GM11168 (cell line): ENCODE data around the gene UGT1A8.

ENCODE experiments used
- in situ Hi-C: fragments of 300-500 bp; cut with MboI; formaldehyde crosslinking; loops from one replicate; pipeline ENCODE4 v1.12.0; 2022; ENCODE audit warnings: low sequenced_read_pairs; ENCODE audit not compliant: unreplicated experiment

UGT1A8 gene

GRCh38 chr2:233756429-233757081, 139.1 kb downstream of the UGT1A8 start:
- in situ Hi-C loops, result no loop called here

- in situ Hi-C loops, result no loop called here
Observed at GRCh38 chr2:233758141-233758540, 140.7 kb downstream of the UGT1A8 start.

DNA sequence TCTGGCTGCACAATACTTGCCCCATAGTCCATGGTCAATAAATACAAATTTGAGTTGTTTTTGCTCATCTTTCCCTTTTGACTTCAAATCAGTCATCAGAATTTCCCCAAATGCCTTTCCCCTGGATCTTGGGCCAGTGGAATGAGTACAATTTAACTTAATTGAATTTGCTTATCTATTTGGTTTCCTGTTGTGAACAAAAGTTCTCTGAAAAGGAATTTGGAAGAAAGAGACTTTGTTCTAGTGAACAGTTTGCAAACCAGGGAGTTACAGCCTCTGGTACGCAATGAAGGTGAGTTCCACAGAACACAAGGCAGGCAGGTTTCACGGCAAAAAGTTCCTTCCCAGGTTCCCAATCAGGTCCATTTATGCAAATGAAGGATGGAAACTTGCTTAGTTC, 141.4 kb downstream of the UGT1A8 start:
- in situ Hi-C loops, result no loop called here

GRCh38 chr2:233760043-233760442, 142.6 kb downstream of the UGT1A8 start, which contains the start of gene UGT1A1:
Gene UGT1A1 (plus strand): TSS chr2:233760270. CDS start chr2:233760288, 18 bp downstream.
- in situ Hi-C loops, result no loop called here

- in situ Hi-C loops, result no loop called here
Observed at GRCh38 chr2:233761040-233761769, 143.8 kb downstream of the UGT1A8 start.

DNA sequence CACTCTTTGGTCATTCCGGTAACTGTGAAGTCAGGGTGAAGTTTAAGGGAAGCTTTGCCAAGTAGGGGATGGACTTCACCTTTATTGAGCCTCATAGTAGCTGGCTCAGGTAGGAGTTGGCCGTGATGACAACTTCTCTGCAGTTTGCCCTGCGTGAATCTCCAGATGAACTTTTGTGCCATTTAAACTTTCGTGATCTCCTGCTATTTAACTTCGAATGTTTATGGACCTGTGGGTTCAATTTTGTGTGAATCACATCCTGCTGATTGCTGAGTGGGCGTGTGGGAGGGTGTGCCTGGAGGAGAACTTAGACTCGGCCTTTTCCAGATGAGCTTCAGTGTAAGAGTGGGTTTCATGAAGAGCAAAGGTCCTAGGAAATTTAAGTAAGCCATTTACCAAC, 146.8 kb downstream of the UGT1A8 start:
- in situ Hi-C loops, result no loop called here

DNA sequence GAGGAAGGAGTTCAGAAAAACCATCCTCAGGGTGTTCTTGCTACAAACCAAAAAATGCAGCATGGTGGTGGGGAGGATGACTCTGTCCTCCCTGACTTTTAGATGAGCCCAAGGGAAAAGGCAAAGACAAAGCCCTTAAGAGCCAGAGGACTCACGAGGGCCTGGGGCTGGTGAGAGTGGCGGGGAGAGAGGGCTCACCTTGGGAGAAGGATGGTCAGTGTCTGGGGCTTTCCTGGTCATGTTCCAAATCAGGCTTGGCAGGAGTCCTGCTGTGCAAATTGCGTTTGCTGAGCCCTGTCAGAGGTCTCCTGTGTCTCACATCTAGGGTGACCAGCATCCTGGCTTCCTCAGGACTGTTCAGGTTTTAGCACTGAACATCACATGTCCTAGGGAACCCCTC, 147.3 kb downstream of the UGT1A8 start:
- in situ Hi-C loops, result no loop called here

DNA sequence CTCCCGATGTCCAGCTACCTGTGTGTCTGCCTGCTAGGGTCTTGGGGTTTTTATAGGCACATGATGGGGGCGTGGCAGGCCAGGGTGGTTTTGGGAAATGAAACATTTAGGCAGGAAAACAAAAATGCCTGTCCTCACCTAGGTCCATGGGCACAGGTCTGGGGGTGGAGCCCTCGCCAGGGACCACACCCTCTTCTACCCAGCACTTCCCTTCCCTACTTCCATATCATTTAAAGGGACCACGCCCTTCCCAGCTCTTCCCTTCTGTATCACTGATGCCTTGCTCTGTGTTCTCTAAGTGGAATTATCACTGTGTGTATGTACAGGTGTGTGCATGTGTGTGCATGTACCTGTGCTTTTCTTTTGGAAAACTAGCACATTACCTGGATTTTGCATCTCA, 149.0 kb downstream of the UGT1A8 start:
- in situ Hi-C loops, result no loop called here

GRCh38 chr2:233768076-233768475, 150.6 kb downstream of the UGT1A8 start:
- in situ Hi-C loops, result no loop called here

GRCh38 chr2:233769260-233769659, 151.8 kb downstream of the UGT1A8 start:
- in situ Hi-C loops, result no loop called here

DNA sequence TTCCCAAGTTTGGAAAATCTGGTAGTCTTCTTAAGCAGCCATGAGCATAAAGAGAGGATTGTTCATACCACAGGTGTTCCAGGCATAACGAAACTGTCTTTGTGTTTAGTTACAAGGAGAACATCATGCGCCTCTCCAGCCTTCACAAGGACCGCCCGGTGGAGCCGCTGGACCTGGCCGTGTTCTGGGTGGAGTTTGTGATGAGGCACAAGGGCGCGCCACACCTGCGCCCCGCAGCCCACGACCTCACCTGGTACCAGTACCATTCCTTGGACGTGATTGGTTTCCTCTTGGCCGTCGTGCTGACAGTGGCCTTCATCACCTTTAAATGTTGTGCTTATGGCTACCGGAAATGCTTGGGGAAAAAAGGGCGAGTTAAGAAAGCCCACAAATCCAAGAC, 154.7 kb downstream of the UGT1A8 start:
- in situ Hi-C loops, result no loop called here

DNA sequence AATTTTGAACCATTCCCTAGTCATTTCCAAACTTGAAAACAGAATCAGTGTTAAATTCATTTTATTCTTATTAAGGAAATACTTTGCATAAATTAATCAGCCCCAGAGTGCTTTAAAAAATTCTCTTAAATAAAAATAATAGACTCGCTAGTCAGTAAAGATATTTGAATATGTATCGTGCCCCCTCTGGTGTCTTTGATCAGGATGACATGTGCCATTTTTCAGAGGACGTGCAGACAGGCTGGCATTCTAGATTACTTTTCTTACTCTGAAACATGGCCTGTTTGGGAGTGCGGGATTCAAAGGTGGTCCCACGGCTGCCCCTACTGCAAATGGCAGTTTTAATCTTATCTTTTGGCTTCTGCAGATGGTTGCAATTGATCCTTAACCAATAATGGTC, 155.2 kb downstream of the UGT1A8 start:
- in situ Hi-C loops, result no loop called here

DNA sequence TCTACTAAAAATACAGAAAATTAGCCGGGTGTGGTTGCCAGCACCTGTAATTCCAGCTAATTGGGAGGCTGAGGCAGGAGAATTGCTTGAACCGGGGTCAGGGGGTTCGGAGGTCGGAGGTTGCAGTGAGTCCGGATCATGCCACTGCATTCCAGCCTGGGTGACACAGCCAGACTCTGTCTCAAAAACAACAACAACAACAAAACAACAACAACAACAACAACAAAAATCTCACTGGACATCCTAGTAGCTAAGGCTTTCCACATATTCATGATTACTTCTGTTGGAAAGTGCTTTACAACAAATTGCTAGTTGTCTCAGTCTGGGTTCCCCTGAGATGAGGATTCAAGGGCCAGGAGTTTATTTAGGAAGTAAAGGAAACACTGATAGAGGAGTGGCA, 156.4 kb downstream of the UGT1A8 start:
- in situ Hi-C loops, result no loop called here

DNA sequence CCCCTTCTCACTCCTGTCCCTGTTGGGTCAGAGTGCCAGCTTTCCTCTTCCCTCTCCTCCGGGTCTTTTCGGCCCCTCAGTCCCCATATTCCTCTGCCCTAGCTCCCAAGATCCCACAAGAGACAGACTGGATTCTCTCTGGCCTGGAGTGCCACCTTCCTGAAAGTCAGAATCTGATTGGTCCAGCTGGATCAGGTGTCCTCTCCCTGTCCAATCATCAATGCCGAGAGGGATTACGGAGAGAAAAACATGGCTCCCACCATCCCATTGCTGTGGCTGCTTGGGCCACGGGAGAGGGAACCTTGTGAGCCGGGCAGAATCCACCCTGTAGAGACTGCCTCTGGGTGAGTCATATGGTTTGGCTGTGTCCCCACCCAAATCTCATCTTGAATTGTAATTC, 158.0 kb downstream of the UGT1A8 start:
- in situ Hi-C loops, result no loop called here

DNA sequence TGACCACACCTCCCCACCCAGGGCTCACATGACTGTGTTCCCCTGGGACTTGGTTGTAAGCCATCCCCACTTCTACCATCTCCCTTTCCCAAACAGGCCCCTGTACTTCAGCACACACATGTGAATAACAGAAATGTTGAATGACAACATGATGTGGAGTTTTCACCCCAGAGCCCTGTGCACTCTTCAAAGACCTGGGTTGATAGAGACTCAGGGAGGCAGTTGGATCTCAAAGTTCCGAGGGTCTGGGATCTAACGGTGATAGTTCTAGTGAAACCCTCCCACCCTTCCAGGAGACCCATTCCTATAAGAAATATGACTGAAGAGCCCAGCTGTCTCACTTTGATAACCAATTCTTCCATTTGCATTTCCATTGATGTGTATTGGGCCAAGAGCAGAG, 160.6 kb downstream of the UGT1A8 start, which contains the start of gene MROH2A:
Gene MROH2A, plus strand, starts transcription at position 301 of the 400 bp plus-strand sequence. CDS start 1,029 bp downstream, outside the sequence.
- in situ Hi-C loops, result no loop called here

- in situ Hi-C loops, result no loop called here
Observed at GRCh38 chr2:233779722-233780121, 162.3 kb downstream of the UGT1A8 start.

GRCh38 chr2:233780771-233781170, 163.3 kb downstream of the UGT1A8 start:
- in situ Hi-C loops, result no loop called here

DNA sequence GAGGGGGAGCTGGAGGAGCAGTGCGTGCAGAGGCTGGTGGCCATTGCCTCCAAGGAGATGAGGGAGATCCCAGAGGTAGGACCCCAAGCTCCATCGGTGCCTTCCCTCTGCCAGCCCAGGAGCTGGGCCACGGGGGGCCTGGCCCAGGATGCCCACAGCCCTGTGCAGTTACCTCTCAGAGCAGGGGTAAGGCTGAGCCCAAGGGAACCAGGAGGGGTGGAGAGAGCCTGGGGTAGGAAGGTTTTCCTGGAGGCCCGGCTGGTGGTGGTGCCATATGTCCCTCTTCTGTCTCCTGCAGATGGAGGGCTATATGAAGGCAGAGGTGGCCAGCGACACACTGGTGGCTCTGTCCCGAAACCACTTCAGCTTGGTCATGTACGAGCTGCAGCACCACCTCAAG, 172.1 kb downstream of the UGT1A8 start:
- in situ Hi-C loops, result no loop called here

DNA sequence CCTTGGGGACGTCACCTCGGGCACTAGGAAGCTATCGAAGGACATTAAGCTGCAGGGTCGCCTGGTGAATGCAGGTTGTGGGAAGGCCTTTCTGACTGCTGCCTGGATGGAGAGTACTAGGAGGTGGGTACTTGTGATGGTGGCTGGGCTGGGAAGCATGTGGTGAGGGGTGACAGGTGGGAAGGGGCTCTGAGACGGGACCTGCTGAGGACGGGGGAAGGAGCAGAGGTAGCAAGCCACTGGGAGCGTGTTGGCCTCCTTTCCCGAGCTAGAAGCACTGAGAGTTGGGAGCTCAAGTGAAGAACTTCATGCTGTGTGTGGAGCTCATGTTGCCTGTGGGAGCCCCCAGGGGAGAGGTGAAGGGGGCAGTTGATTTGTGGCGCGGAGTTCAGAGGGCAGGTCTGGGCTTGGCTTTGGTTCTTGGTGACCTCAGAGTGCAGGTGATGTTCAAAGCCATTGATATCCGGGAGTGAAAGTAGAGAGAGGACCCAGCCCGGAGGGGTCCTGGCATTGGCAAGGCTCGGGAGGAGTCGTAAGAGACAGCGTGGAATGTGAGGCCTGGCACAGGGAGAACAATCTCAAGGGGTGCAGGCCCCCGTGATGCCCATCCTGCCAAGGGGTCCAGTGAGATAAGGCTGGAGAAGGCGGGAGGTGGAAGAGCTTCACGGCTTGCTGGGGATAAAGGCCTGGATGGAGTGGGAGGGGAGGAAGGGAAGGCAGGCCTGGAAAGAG, 173.9 kb downstream of the UGT1A8 start:
- in situ Hi-C loops, result no loop called here

DNA sequence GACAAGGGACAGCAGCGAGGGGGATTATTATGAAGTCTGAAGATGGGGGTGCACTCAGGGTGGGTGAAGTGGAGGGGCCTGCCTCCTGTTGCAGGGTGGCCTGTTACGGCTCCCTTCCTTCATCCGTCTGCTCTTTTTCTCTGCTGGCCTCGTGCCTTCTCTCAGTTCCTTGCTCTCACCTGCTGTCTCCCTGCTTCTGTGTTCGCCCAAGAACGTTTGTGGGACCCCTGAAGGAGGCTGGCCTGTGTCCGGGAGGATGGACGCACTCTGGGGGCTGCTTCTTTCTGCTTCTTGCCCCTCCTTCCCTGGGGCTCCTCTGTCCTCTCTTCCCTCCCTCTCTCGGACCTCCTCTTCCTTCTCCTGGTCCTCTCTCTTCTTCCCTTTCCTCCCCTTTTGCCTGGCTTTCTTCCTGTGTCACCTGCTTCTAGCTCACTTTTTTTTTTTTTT, 174.5 kb downstream of the UGT1A8 start:
- in situ Hi-C loops, result no loop called here

GRCh38 chr2:233792720-233793119, 175.3 kb downstream of the UGT1A8 start:
- in situ Hi-C loops, result no loop called here
